Measurements from ENCODE around the gene LARP4B.

Gene LARP4B

GRCh38 chr10:909831-910230, 21.7 kb downstream of the LARP4B start:
- H3K9me3 ChIP-seq (ENCODE audit: control insufficient read depth, low read length) = no peaks in the 10 kb centered on the region
- H3K18ac ChIP-seq (ENCODE audit: low read depth in 1 of 2, low read length in 2 of 2) = no peak overlapping the region
- no peak overlapping the region for H2BK12ac ChIP-seq (ENCODE audit: low read length in 2 of 2)
- DNase-seq = peak; percentile 63
- H4K8ac ChIP-seq (ENCODE audit: low read length) = no peak overlapping the region
- no peak overlapping the region for H2AK5ac ChIP-seq (ENCODE audit: low read length, severe bottlenecking)
- no peak overlapping the region for H2BK15ac ChIP-seq (ENCODE audit: low read depth, poor library complexity, severe bottlenecking)
- no peak overlapping the region for H3K9ac ChIP-seq (ENCODE audit: low read length)
- peak overlapping the region; percentile 51 for H2BK5ac ChIP-seq (ENCODE audit: low read depth, low read length, poor library complexity, severe bottlenecking)
- no peak overlapping the region for H3K4me3 ChIP-seq (ENCODE audit: insufficient read depth in 1 of 2, low read depth in 1 of 2, low read length in 2 of 2)
- peaks cover 19% of the 10 kb centered on the region for H3K79me1 ChIP-seq (replicated peaks; ENCODE audit: low read length, poor library complexity, severe bottlenecking)
- no peak overlapping the region for H4K91ac ChIP-seq (ENCODE audit: low read length)
- no peak overlapping the region for H3K4me2 ChIP-seq (ENCODE audit: low read length, poor library complexity, severe bottlenecking)
- peaks cover 10% of the 10 kb centered on the region for H3K4me1 ChIP-seq (ENCODE audit: control insufficient read depth, insufficient read depth, low read depth, low read length)
- no peaks in the 10 kb centered on the region for H3K27me3 ChIP-seq (ENCODE audit: control insufficient read depth in 1 of 2, insufficient read depth in 1 of 2, low read length in 2 of 2)
- WGBS = 59% methylated on average over 3 of the region's 3 CpGs
- H3K36me3 ChIP-seq (ENCODE audit: control insufficient read depth in 1 of 2, insufficient read depth in 2 of 2, low read depth in 1 of 2, low read length in 2 of 2) = peaks cover 21 to 49% of the 10 kb centered on the region in 2 experiments
- no peak overlapping the region for H3K14ac ChIP-seq (ENCODE audit: low read length in 2 of 2)
- H3K23ac ChIP-seq (ENCODE audit: low read length in 2 of 2) = no peak overlapping the region
- peak overlapping the region; percentile 59 for H3K27ac ChIP-seq (ENCODE audit: low read length, poor library complexity, severe bottlenecking)
- no peak overlapping the region for H2AFZ ChIP-seq (ENCODE audit: low read depth, low read length)
- no peak overlapping the region for H3K4ac ChIP-seq (ENCODE audit: low read depth in 1 of 2, low read length in 2 of 2)
- H2BK120ac ChIP-seq (ENCODE audit: low read depth, low read length) = no peak overlapping the region

GRCh38 chr10:905972-906371, 25.5 kb downstream of the LARP4B start:
- Histone ChIP-seq H2BK12ac (ENCODE audit: low read length in 2 of 2) (no peak overlapping the region), H3K18ac (ENCODE audit: low read depth in 1 of 2, low read length in 2 of 2) (peak overlapping the region in 1 of 2 experiments; percentile 57), H3K4me1 (ENCODE audit: control insufficient read depth, insufficient read depth, low read depth, low read length) (peaks cover 10% of the 10 kb centered on the region), H3K9me3 (ENCODE audit: control insufficient read depth, low read length) (no peaks in the 10 kb centered on the region), H3K4me3 (ENCODE audit: insufficient read depth in 1 of 2, low read depth in 1 of 2, low read length in 2 of 2) (no peak overlapping the region), H3K14ac (ENCODE audit: low read length in 2 of 2) (no peak overlapping the region), H4K8ac (ENCODE audit: low read length) (no peak overlapping the region), H4K91ac (ENCODE audit: low read length) (no peak overlapping the region), H3K23ac (ENCODE audit: low read length in 2 of 2) (no peak overlapping the region), H2AK5ac (ENCODE audit: low read length, severe bottlenecking) (no peak overlapping the region), H3K9ac (ENCODE audit: low read length) (no peak overlapping the region), H3K4ac (ENCODE audit: low read depth in 1 of 2, low read length in 2 of 2) (no peak overlapping the region), H3K4me2 (ENCODE audit: low read length, poor library complexity, severe bottlenecking) (no peak overlapping the region), H2AFZ (ENCODE audit: low read depth, low read length) (no peak overlapping the region), H2BK120ac (ENCODE audit: low read depth, low read length) (no peak overlapping the region), H3K79me1 (replicated peaks; ENCODE audit: low read length, poor library complexity, severe bottlenecking) (peaks cover 18% of the 10 kb centered on the region), H2BK5ac (ENCODE audit: low read depth, low read length, poor library complexity, severe bottlenecking) (no peak overlapping the region), H3K36me3 (ENCODE audit: control insufficient read depth in 1 of 2, insufficient read depth in 2 of 2, low read depth in 1 of 2, low read length in 2 of 2) (peaks cover 19 to 55% of the 10 kb centered on the region in 2 experiments), H3K27ac (ENCODE audit: low read length, poor library complexity, severe bottlenecking) (no peak overlapping the region), H3K27me3 (ENCODE audit: control insufficient read depth in 1 of 2, insufficient read depth in 1 of 2, low read length in 2 of 2) (no peaks in the 10 kb centered on the region), H2BK15ac (ENCODE audit: low read depth, poor library complexity, severe bottlenecking) (no peak overlapping the region)
- no peak for DNase-seq
- WGBS = 88% methylated on average over 1 of the region's 1 CpG

GRCh38 chr10:905503-905902, 26.0 kb downstream of the LARP4B start:
- H3K27me3 ChIP-seq (ENCODE audit: control insufficient read depth in 1 of 2, insufficient read depth in 1 of 2, low read length in 2 of 2) = no peaks in the 10 kb centered on the region
- no peak overlapping the region for H3K23ac ChIP-seq (ENCODE audit: low read length in 2 of 2)
- no peaks in the 10 kb centered on the region for H3K9me3 ChIP-seq (ENCODE audit: control insufficient read depth, low read length)
- DNase-seq = peak; percentile 28
- peak overlapping the region in 1 of 2 experiments; percentile 41 for H3K14ac ChIP-seq (ENCODE audit: low read length in 2 of 2)
- H3K4me1 ChIP-seq (ENCODE audit: control insufficient read depth, insufficient read depth, low read depth, low read length) = peaks cover 9% of the 10 kb centered on the region
- peaks cover 17% of the 10 kb centered on the region for H3K79me1 ChIP-seq (replicated peaks; ENCODE audit: low read length, poor library complexity, severe bottlenecking)
- peak overlapping the region in 1 of 2 experiments; percentile 57 for H3K18ac ChIP-seq (ENCODE audit: low read depth in 1 of 2, low read length in 2 of 2)
- H2BK12ac ChIP-seq (ENCODE audit: low read length in 2 of 2) = no peak overlapping the region
- peaks cover 19 to 51% of the 10 kb centered on the region in 2 experiments for H3K36me3 ChIP-seq (ENCODE audit: control insufficient read depth in 1 of 2, insufficient read depth in 2 of 2, low read depth in 1 of 2, low read length in 2 of 2)
- H2AFZ ChIP-seq (ENCODE audit: low read depth, low read length) = no peak overlapping the region
- H4K8ac ChIP-seq (ENCODE audit: low read length) = no peak overlapping the region
- no peak overlapping the region for H3K9ac ChIP-seq (ENCODE audit: low read length)
- H2BK5ac ChIP-seq (ENCODE audit: low read depth, low read length, poor library complexity, severe bottlenecking) = no peak overlapping the region
- no peak overlapping the region for H2AK5ac ChIP-seq (ENCODE audit: low read length, severe bottlenecking)
- WGBS = 81% methylated on average over 3 of the region's 3 CpGs
- no peak overlapping the region for H2BK120ac ChIP-seq (ENCODE audit: low read depth, low read length)
- H3K27ac ChIP-seq (ENCODE audit: low read length, poor library complexity, severe bottlenecking) = no peak overlapping the region
- H4K91ac ChIP-seq (ENCODE audit: low read length) = no peak overlapping the region
- H3K4me3 ChIP-seq (ENCODE audit: insufficient read depth in 1 of 2, low read depth in 1 of 2, low read length in 2 of 2) = no peak overlapping the region
- no peak overlapping the region for H2BK15ac ChIP-seq (ENCODE audit: low read depth, poor library complexity, severe bottlenecking)
- H3K4ac ChIP-seq (ENCODE audit: low read depth in 1 of 2, low read length in 2 of 2) = no peak overlapping the region
- H3K4me2 ChIP-seq (ENCODE audit: low read length, poor library complexity, severe bottlenecking) = no peak overlapping the region

- no peak overlapping the region for H3K4me2 ChIP-seq (ENCODE audit: low read length, poor library complexity, severe bottlenecking)
- H4K8ac ChIP-seq (ENCODE audit: low read length) = no peak overlapping the region
- peaks cover 7% of the 10 kb centered on the region for H3K4me1 ChIP-seq (ENCODE audit: control insufficient read depth, insufficient read depth, low read depth, low read length)
- H3K4me3 ChIP-seq (ENCODE audit: insufficient read depth in 1 of 2, low read depth in 1 of 2, low read length in 2 of 2) = no peak overlapping the region
- H3K23ac ChIP-seq (ENCODE audit: low read length in 2 of 2) = no peak overlapping the region
- H2BK5ac ChIP-seq (ENCODE audit: low read depth, low read length, poor library complexity, severe bottlenecking) = no peak overlapping the region
- no peak overlapping the region for H4K91ac ChIP-seq (ENCODE audit: low read length)
- no peak overlapping the region for H3K18ac ChIP-seq (ENCODE audit: low read depth in 1 of 2, low read length in 2 of 2)
- H3K36me3 ChIP-seq (ENCODE audit: control insufficient read depth in 1 of 2, insufficient read depth in 2 of 2, low read depth in 1 of 2, low read length in 2 of 2) = peaks cover 19 to 42% of the 10 kb centered on the region in 2 experiments
- H2AK5ac ChIP-seq (ENCODE audit: low read length, severe bottlenecking) = no peak overlapping the region
- no peaks in the 10 kb centered on the region for H3K9me3 ChIP-seq (ENCODE audit: control insufficient read depth, low read length)
- no peak overlapping the region for H3K4ac ChIP-seq (ENCODE audit: low read depth in 1 of 2, low read length in 2 of 2)
- no peaks in the 10 kb centered on the region for H3K27me3 ChIP-seq (ENCODE audit: control insufficient read depth in 1 of 2, insufficient read depth in 1 of 2, low read length in 2 of 2)
- peaks cover 16% of the 10 kb centered on the region for H3K79me1 ChIP-seq (replicated peaks; ENCODE audit: low read length, poor library complexity, severe bottlenecking)
- no peak overlapping the region for H3K14ac ChIP-seq (ENCODE audit: low read length in 2 of 2)
- DNase-seq = no peak
- WGBS = 96% methylated on average over 3 of the region's 5 CpGs
- no peak overlapping the region for H2AFZ ChIP-seq (ENCODE audit: low read depth, low read length)
- no peak overlapping the region for H2BK120ac ChIP-seq (ENCODE audit: low read depth, low read length)
- no peak overlapping the region for H3K27ac ChIP-seq (ENCODE audit: low read length, poor library complexity, severe bottlenecking)
- no peak overlapping the region for H3K9ac ChIP-seq (ENCODE audit: low read length)
- no peak overlapping the region for H2BK12ac ChIP-seq (ENCODE audit: low read length in 2 of 2)
- H2BK15ac ChIP-seq (ENCODE audit: low read depth, poor library complexity, severe bottlenecking) = no peak overlapping the region
Measured at GRCh38 chr10:904403-904802, 27.1 kb downstream of the LARP4B start.

Data from mesenchymal stem cell (in vitro differentiated cells and primary cell).